GM21526 (cell line): ENCODE results near the gene ST3GAL3.

ENCODE experiments used
- ATAC-seq: cut with Tn5 transposase; IDR thresholded peaks from one replicate; pipeline ENCODE4 v1.9.1; 2021; ENCODE audit warnings: moderate library complexity; ENCODE audit not compliant: unreplicated experiment, low FRiP score

Gene ST3GAL3

DNA sequence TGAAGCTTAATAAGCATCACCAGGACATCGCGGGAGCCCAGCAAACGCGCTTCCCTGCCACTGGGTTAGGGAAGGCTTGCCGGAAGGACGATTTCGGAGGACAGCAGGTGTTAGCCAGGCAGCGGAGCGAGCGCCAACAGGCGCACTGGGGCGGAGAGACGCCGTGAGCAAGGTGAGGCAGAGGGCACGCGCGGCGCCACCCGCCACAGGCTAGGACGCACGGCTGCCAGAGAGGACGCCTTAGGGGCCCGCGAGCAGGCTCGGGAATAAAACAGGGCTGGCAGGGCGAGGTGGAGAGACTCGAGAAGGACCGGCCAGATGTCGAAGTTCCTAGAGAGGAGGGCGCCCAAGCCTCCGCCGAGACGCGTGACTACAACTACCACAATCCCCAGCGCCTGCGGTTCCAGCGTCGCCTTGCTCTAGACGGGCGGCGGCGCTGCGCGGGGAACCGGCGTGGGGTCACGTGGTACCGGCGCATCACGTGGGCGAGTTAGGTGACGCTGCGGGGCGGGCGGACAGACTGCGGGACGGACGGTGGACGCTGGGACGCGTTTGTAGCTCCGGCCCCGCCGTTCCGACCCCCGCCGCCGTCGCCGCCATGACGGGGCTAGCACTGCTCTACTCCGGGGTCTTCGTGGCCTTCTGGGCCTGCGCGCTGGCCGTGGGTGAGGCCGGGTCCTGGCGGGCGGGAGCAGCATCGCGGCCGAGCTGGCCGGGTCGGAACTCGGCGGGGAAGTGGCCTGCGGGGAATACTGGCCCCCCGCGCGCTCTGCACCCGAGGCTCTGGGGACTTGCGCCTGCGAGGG is 267.3 kb downstream of the ST3GAL3 start, which contains the start of gene ATP6V0B:
TSS of gene ATP6V0B (plus strand) at position 518 of the 806 bp plus-strand sequence. CDS start at position 599, 81 bp downstream.
- ATAC-seq = peak; percentile 58

DNA sequence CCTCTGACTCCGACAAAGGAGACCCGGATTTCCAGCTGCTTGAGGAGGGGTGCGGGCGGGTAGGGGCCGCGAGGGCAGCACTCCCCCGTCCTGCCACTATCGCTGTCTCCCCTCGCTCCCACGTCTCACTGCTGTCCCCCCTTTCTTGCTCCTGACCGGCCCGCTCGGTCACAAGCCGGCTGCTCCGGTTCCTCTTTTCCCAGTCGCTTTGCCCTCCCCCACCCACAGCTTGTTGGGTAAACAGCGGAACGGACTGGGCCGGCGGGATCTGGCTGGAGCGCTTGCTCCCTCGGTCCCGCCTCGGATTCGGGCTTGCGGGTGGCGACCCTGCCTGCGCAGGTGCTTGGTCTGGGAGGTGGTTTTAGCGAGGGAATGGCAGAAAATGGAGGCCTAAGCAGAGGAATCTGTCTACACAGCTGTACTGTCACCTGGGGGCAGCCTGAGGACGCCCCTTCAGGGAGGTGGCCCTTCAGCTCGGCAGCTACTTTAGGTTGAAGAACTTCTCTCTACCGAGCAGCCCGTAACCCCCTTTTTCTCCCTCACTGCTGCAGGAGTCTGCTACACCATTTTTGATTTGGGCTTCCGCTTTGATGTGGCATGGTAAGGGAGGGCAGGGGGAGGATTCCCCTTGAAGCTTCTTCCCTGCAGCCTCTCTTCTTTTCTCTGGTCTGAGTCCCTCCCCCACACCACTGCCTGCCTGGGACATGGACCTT is 268.1 kb downstream of the ST3GAL3 start:
- no peak for ATAC-seq

DNA sequence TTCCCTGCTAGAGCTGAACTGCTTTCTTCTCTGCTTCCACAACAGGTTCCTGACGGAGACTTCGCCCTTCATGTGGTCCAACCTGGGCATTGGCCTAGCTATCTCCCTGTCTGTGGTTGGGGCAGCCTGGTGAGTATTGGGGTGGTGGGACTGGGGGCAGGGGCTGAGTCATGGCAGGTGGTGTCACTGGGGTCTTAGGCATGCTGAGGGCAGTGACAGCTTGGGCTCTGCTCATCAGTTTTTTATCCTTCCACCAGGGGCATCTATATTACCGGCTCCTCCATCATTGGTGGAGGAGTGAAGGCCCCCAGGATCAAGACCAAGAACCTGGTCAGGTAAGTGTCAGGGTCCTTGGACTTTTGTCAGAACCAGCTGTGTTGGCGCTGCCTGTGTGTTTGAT is 268.7 kb downstream of the ST3GAL3 start:
- ATAC-seq = no peak

DNA sequence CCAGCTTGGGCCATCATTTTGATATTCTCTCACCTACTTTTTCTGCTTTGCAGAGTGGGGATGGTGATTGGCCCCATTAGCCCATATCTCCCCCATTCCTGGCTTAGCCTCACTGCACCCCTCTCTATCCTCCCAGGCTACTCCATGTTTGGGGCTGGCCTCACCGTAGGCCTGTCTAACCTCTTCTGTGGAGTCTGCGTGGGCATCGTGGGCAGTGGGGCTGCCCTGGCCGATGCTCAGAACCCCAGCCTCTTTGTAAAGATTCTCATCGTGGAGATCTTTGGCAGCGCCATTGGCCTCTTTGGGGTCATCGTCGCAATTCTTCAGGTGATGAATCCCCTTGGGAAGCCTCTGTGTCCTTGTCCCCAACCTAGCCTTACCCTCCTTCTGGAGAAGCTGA is 269.6 kb downstream of the ST3GAL3 start:
- ATAC-seq = no peak

DNA sequence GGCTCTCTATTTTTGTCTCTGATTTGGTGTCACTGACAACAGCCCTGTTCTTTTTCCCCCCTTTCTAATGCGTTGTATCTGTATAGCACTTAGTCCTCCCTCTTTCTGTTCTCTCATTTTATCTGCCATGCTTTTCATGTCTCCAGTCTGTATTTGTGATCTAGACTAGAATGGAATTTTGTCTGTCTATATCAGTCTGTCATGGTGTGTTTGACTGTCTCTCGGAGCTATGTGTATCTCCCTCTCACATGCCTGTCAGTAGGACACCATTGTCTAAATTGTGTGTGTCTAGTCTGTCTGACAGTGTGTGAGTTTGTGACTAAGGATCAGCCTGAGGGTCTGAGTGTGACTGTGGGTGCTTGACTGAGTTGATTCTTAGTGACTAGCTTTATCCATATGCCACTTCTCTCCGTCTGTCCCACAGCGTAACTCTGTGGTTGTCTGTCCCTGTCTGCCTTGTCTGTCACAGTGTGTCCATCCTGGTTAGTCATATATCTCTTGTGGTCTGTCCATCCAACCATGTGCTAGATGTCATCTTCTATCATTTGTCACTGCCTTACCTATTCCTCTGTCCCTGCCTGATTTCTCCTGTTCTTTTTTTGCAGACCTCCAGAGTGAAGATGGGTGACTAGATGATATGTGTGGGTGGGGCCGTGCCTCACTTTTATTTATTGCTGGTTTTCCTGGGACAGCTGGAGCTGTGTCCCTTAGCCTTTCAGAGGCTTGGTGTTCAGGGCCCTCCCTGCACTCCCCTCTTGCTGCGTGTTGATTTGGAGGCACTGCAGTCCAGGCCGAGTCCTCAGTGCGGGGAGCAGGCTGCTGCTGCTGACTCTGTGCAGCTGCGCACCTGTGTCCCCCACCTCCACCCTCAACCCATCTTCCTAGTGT is 270.3 kb downstream of the ST3GAL3 start:
- ATAC-seq = no peak

DNA sequence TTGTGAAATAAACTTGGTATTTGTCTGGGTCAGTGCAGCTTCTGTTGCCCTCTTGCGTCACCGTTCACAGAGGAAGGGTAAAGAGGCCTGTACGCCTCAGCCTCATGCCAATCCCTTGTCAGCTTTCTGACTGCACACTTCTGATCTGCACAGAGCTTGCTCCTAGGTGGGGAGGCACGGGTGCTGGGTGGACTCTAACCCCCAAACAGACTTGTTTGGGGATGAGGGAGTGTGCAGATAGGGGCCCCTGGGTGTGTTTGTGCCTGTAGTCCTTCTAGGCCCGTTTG is 270.9 kb downstream of the ST3GAL3 start:
- ATAC-seq = no peak

DNA sequence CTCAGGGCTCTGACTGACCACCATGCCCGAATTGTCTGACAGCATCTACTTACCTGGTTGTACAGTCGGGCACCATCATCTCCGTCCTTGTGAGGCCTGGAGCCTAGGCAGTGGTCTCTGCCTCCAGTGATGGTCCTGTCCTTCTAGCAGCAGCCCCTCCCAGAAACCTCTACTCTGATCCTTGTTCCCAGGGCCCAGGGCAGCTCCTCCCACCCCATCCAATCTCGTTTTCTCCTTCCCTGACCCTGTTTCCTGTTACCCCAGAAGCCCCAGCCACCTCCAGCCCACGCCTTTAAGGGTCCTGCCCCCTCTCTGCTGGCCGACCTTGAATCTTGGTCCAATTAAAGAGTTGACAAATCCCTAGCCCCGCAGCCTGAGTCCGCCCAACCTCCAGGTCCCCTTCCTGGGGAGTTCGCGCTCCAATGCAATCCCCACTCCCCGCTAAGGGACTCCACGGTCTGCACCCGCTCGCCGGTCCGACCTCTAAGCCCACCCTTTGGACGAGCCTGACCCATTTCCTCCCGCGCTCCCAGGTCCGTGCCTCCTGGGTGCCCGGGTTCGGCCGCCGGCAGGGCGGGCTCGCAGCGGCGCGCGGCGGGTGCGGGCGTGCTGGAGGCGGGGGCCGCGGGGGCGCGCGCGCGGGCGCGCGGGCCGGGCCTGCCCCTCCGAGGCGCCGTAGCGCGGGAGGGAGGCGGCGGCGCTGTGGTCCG is 271.4 kb downstream of the ST3GAL3 start, which contains the start of gene B4GALT2:
TSS of gene B4GALT2 (plus strand) at position 660 of the 710 bp plus-strand sequence. CDS start 1,951 bp downstream, outside the sequence.
- no peak for ATAC-seq

DNA sequence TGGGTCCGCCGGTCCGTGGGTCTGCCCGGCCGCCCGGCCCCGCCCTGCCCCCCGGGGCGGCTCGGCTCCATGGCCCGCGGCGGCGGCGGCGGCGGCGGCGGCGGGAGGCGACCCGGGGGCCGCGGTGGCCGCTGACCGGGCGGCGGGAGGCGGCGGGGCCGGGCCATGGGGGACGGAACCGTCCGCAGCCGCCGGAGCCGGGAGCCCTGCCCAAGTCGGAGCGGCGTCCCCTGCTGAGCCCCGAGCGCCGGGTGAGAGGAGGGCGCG is 271.9 kb downstream of the ST3GAL3 start:
- ATAC-seq = no peak

DNA sequence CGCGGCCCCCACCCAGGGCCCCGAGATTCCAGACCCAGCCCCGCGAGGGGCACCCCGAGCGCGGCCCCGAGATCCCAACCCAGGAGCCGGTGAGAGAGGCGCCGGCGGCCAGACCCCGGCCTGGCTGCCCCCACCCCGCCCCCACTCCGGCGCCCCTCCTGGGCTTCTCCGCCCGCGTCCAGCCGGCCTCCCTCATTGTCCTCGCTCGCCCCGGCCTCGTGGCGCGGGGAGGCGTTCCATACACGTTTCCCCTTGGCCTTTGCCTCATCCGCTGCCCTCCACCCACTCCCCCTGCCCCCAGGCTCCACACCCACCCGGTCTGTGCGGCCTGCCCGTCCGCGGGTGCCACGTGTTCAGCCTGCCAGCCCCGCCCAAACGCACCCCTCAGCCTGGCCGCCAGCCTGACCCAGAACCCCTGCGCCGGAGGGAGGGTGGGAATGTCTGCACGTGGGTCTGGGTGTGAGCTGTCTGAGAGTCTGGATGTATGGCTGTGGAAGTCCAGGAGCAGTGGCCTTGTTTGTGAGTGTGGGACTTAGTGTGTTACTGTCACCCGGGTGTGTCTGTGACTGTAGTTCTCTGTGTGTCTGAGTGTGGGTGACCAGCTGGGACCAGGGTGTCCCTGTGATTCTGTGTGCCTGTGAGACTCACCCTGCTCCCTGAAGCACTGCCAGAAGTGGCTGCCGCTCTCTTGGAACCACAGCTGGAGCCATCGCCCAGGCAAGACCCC is 272.4 kb downstream of the ST3GAL3 start:
- ATAC-seq = no peak

DNA sequence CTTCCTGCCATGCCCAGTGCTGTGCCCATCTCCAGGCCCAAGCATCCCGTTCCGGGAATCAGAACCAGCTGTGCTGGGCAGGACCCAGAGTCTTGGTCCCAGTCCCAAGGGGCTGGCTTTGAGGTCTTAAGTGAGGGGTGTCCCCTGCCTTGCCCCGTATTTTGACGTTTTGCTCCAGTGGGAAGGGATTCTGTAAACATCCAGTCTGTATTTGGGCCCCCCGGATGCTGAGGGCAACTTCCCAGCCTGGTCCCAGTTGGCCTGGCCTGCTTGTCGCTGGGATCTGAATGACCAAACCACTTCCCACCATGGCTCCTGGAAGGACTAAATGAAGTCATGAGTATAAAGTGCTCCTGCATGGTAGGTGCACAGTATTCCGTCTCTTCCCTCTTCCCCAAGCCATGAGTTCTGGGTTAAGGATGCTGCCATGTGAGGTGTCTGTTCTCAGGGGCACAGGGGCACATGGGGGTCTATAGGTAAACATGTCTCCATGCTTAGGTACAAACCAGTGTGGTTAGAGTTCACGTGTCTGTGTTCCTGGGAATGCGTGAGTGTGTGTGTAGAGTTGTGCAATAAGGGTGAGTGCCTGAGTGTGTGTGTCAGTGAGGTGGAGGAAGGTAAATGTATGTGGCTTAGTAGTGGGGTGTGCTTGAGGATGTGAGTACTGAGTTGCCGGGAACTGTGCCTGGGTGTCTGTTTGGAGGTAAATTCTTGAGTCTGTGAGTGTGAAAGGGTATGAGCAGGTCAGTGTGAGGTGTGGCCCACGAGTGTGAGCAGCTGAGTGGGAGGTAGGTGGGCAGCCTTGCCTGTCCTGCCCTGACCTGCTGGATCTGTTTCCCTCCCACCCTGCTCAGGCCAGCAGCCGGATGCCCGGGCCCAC is 273.2 kb downstream of the ST3GAL3 start:
- ATAC-seq = no peak
